DOHH2 (cell line): ENCODE results near the gene PXDC1.

Experiments used
- H3F3A ChIP-seq: fragments of 200-600 bp; sonication (generic), shearing (Covaris generic); 2 replicates; pipeline ENCODE4 v1.6.0; 2016; ENCODE audit warnings: antibody characterized with exemption, mild to moderate bottlenecking; ENCODE audit not compliant: control insufficient read depth, insufficient read depth
- H3K27ac ChIP-seq: fragments of 200-600 bp; sonication (generic); 2 replicates; pipeline ENCODE4 v1.5.1; 2014; ENCODE audit warnings: low read depth, mild to moderate bottlenecking, low read length, moderate library complexity
- H3K27me3 ChIP-seq: fragments of 200-600 bp; sonication (generic); 2 replicates; pipeline ENCODE4 v1.6.1; 2014; ENCODE audit warnings: mild to moderate bottlenecking, low read length, mixed read lengths; ENCODE audit not compliant: control insufficient read depth
- H3K36me3 ChIP-seq: fragments of 200-600 bp; sonication (generic); 2 replicates; pipeline ENCODE4 v1.6.1; 2014; ENCODE audit warnings: mild to moderate bottlenecking, low read length, moderate library complexity, mixed read lengths; ENCODE audit not compliant: control insufficient read depth
- H3K4me1 ChIP-seq: fragments of 200-600 bp; sonication (generic); 2 replicates; pipeline ENCODE4 v1.6.1; 2014; ENCODE audit warnings: mild to moderate bottlenecking, low read length, mixed read lengths; ENCODE audit not compliant: control insufficient read depth
- H3K4me2 ChIP-seq: fragments of 200-600 bp; sonication (generic); 2 replicates; pipeline ENCODE4 v1.6.0; 2014; ENCODE audit warnings: mild to moderate bottlenecking, low read length, moderate library complexity
- H3K4me3 ChIP-seq: fragments of 200-600 bp; sonication (generic); 2 replicates; pipeline ENCODE4 v1.5.1; 2014; ENCODE audit warnings: mild to moderate bottlenecking, low read length, mixed read lengths
- H3K79me2 ChIP-seq: fragments of 200-600 bp; sonication (generic); 2 replicates; pipeline ENCODE4 v1.6.1; 2014; ENCODE audit warnings: mild to moderate bottlenecking, low read length, mixed read lengths; ENCODE audit not compliant: control insufficient read depth
- H3K9me2 ChIP-seq: fragments of 200-600 bp; sonication (generic); replicated peaks from 2 replicates; pipeline ENCODE4 v1.6.1; 2014; ENCODE audit warnings: mild to moderate bottlenecking, low read length, mixed read lengths; ENCODE audit not compliant: control insufficient read depth
- H3K9me3 ChIP-seq: fragments of 200-600 bp; sonication (generic); 2 replicates; pipeline ENCODE4 v1.6.1; 2014; ENCODE audit warnings: antibody characterized with exemption, low read length, mixed read lengths; ENCODE audit not compliant: control insufficient read depth, insufficient read depth
- H4K20me1 ChIP-seq: fragments of 200-600 bp; sonication (generic); 2 replicates; pipeline ENCODE4 v1.6.0; 2014; ENCODE audit warnings: low read depth, mild to moderate bottlenecking, antibody characterized with exemption, low read length, moderate library complexity; ENCODE audit not compliant: control insufficient read depth, insufficient read depth
- EZH2phosphoT487 ChIP-seq: fragments of 200-600 bp; sonication (generic); IDR thresholded peaks from 2 replicates; pipeline ENCODE4 v1.6.1; 2017; ENCODE audit warnings: borderline replicate concordance, mild to moderate bottlenecking, antibody characterized with exemption, low read length, moderate library complexity, mixed read lengths
- TF ChIP-seq, protein P1 (sequence below): fragments of 200-600 bp; sonication (generic); IDR thresholded peaks from one replicate; pipeline ENCODE4 v1.5.1; 2014; ENCODE audit warnings: antibody characterized with exemption, mild to moderate bottlenecking, low read depth, low read length; ENCODE audit not compliant: poor library complexity, severe bottlenecking

Gene PXDC1

DNA sequence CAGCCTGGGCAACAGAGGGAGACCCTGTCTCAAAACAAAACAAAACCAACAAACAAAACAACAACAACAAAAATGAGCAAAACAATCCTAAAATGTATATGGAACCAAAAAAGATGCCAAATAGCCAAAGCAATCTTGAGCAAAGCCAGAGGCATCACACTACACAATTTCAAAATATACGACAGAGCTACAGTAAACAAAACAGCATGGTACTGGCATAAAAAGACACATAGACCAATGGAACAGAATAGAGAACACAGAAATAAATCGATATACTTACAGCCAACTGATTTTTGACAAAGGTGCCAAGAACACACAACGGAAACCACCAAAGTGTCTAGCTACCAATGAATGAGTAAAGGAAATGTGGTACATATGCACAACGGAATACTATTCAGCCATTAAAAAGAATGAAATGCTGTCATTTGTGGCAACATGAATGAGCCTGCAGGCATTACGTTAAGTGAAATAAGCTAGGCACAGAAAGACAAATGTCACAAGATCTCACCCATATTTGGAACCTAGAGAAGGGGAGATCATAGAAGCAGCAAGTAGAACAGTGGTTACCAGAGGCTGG lies 16.4 kb downstream of the PXDC1 start:
- H3F3A ChIP-seq, result no peaks in the 10 kb centered on the region
- H3K79me2 ChIP-seq, result no peaks in the 10 kb centered on the region
- no peaks in the 10 kb centered on the region for H4K20me1 ChIP-seq
- no peak overlapping the region for H3K4me2 ChIP-seq
- H3K27ac ChIP-seq, result no peak overlapping the region
- no peak for TF ChIP-seq EZH2phosphoT487
- TF ChIP-seq, protein P1, sequence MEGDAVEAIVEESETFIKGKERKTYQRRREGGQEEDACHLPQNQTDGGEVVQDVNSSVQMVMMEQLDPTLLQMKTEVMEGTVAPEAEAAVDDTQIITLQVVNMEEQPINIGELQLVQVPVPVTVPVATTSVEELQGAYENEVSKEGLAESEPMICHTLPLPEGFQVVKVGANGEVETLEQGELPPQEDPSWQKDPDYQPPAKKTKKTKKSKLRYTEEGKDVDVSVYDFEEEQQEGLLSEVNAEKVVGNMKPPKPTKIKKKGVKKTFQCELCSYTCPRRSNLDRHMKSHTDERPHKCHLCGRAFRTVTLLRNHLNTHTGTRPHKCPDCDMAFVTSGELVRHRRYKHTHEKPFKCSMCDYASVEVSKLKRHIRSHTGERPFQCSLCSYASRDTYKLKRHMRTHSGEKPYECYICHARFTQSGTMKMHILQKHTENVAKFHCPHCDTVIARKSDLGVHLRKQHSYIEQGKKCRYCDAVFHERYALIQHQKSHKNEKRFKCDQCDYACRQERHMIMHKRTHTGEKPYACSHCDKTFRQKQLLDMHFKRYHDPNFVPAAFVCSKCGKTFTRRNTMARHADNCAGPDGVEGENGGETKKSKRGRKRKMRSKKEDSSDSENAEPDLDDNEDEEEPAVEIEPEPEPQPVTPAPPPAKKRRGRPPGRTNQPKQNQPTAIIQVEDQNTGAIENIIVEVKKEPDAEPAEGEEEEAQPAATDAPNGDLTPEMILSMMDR, result no peak
- no peaks in the 10 kb centered on the region for H3K4me1 ChIP-seq
- H3K27me3 ChIP-seq, result peaks cover 5% of the 10 kb centered on the region
- no peaks in the 10 kb centered on the region for H3K36me3 ChIP-seq
- no peaks in the 10 kb centered on the region for H3K9me2 ChIP-seq
- no peaks in the 10 kb centered on the region for H3K9me3 ChIP-seq
- no peak overlapping the region for H3K4me3 ChIP-seq

DNA sequence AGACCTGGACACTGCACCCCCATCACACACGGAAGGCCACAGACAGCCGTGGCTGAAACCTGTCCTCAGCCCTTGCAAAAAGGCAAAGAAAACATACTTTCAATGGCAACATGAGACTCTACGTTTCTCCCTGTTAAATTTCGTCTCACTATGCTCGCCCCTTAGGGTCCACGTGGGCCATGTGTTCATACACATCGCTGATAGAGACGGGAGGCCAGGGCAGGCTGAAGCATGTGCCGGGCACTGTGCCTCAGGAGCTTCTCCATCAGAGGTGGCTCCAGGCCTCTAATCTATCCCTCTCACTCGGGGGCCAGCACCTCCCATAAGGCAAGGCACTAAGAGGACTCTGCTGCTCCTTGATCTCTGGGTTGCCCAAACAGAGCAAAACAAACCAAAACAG lies 17.5 kb downstream of the PXDC1 start:
- H3K4me2 ChIP-seq, result no peak overlapping the region
- H3K36me3 ChIP-seq, result no peaks in the 10 kb centered on the region
- H3K4me1 ChIP-seq, result no peaks in the 10 kb centered on the region
- no peaks in the 10 kb centered on the region for H3K9me3 ChIP-seq
- no peak overlapping the region for H3K4me3 ChIP-seq
- no peaks in the 10 kb centered on the region for H3F3A ChIP-seq
- H3K9me2 ChIP-seq, result no peaks in the 10 kb centered on the region
- H3K27me3 ChIP-seq, result peaks cover 8% of the 10 kb centered on the region
- no peak overlapping the region for H3K27ac ChIP-seq
- no peak for TF ChIP-seq EZH2phosphoT487
- TF ChIP-seq, protein P1, result no peak
- no peaks in the 10 kb centered on the region for H3K79me2 ChIP-seq
- no peaks in the 10 kb centered on the region for H4K20me1 ChIP-seq

GRCh38 chr6:3733321-3733925 lies 18.1 kb downstream of the PXDC1 start:
- no peak for TF ChIP-seq EZH2phosphoT487
- TF ChIP-seq, protein P1, result no peak
- Histone ChIP-seq H3K4me3 (no peak overlapping the region), H3K9me3 (no peaks in the 10 kb centered on the region), H3K27ac (no peak overlapping the region), H3K4me2 (no peak overlapping the region), H3F3A (no peaks in the 10 kb centered on the region), H3K79me2 (no peaks in the 10 kb centered on the region), H3K36me3 (no peaks in the 10 kb centered on the region), H3K4me1 (no peaks in the 10 kb centered on the region), H4K20me1 (no peaks in the 10 kb centered on the region), H3K9me2 (no peaks in the 10 kb centered on the region), H3K27me3 (peaks cover 8% of the 10 kb centered on the region)
